SK-N-SH (cell line): ENCODE measurements around the gene DNAJC1. TPM values are rescaled to one million over a fixed set of nuclear protein-coding genes. Genes with fewer than 3 reads are reported as not detected.

Source experiments
- CTCF ChIA-PET: fragments of 300-600, 350-600 bp; formaldehyde crosslinking; extraction: SDS; loops from one replicate; lab custom pipeline; 2021; lab: Yijun Ruan, JAX
- POLR2A ChIA-PET: fragments of 350-600 bp; sonication (Branson Sonifier 250); formaldehyde crosslinking; extraction: SDS; loops from one replicate; lab custom pipeline; 2020; ENCODE audit warnings: antibody characterized with exemption, inconsistent platforms; lab: Yijun Ruan, JAX
- DNase-seq: peaks from one replicate; pipeline ENCODE4 v3.0.0; 2012
- H2AFZ ChIP-seq: fragments of 200-600 bp; sonication (generic); 2 replicates; pipeline ENCODE4 v1.8.1; 2016; ENCODE audit warnings: antibody characterized with exemption, mild to moderate bottlenecking, low read depth
- H3F3A ChIP-seq: fragments of 200-600 bp; sonication (generic); replicated peaks from 2 replicates; pipeline ENCODE3; 2016; ENCODE audit warnings: antibody characterized with exemption, mild to moderate bottlenecking; ENCODE audit not compliant: insufficient read depth
- H3K27ac ChIP-seq, 2 experiments: fragments of 200-500 bp in 1 of 2; fragments of 200-600 bp in 1 of 2; sonication (Bioruptor generic) in 1 of 2; sonication (generic), shearing (Covaris generic) in 1 of 2; 2 replicates each; pipeline versions ENCODE4 v1.5.1 to v1.6.1; 2014 to 2016; ENCODE audit warnings: low read depth in 2 of 2, inconsistent platforms in 1 of 2, low read length in 1 of 2, mild to moderate bottlenecking in 1 of 2, mixed read lengths in 1 of 2
- H3K27me3 ChIP-seq: fragments of 200-600 bp; sonication (generic), shearing (Covaris generic); 2 replicates; pipeline ENCODE4 v1.6.1; 2016; ENCODE audit warnings: mixed run types; ENCODE audit not compliant: insufficient read depth
- H3K36me3 ChIP-seq, 2 experiments: fragments of 200-500 bp in 1 of 2; fragments of 200-600 bp in 1 of 2; sonication (Bioruptor generic) in 1 of 2; sonication (generic) in 1 of 2; replicated peaks in 1 of 2; 2 replicates each; pipeline versions ENCODE3 to v1.5.1; 2014 to 2016; ENCODE audit warnings: low read length in 1 of 2, mild to moderate bottlenecking in 1 of 2; ENCODE audit not compliant: insufficient read depth in 2 of 2, control insufficient read depth in 1 of 2
- H3K4me1 ChIP-seq, 2 experiments: fragments of 200-500 bp in 1 of 2; fragments of 200-600 bp in 1 of 2; sonication (Bioruptor generic) in 1 of 2; sonication (generic), shearing (Covaris generic) in 1 of 2; 2 replicates each; pipeline versions ENCODE4 v1.5.1 to v1.6.1; 2014 to 2016; ENCODE audit warnings: low read depth in 1 of 2, low read length in 1 of 2, mixed run types in 1 of 2; ENCODE audit not compliant: insufficient read depth in 2 of 2, control insufficient read depth in 1 of 2
- H3K4me2 ChIP-seq: fragments of 200-600 bp; sonication (generic), shearing (Covaris generic); 2 replicates; pipeline ENCODE4 v1.6.1; 2017; ENCODE audit warnings: mixed run types
- H3K4me3 ChIP-seq, 2 experiments: fragments of 200-500 bp in 1 of 2; fragments of 200-600 bp in 1 of 2; sonication (Bioruptor generic) in 1 of 2; sonication (generic), shearing (Covaris generic) in 1 of 2; 2 replicates each; pipeline versions ENCODE4 v1.5.1 to v1.8.1; 2014 to 2016; ENCODE audit warnings: low read depth in 2 of 2, inconsistent platforms in 1 of 2, low read length in 1 of 2, mild to moderate bottlenecking in 1 of 2, mixed read lengths in 1 of 2, moderate library complexity in 1 of 2
- H3K79me2 ChIP-seq: fragments of 200-600 bp; sonication (generic); 2 replicates; pipeline ENCODE4 v1.8.1; 2017; ENCODE audit warnings: mild to moderate bottlenecking; ENCODE audit not compliant: insufficient read depth
- H3K9ac ChIP-seq: fragments of 200-600 bp; sonication (generic); 2 replicates; pipeline ENCODE4 v1.6.1; 2017; ENCODE audit warnings: mixed run types
- H3K9me2 ChIP-seq: fragments of 200-600 bp; sonication (generic); 2 replicates; pipeline ENCODE4 v1.6.1; 2017; ENCODE audit warnings: mixed run types
- H3K9me3 ChIP-seq: fragments of 200-600 bp; sonication (generic); 2 replicates; pipeline ENCODE4 v1.6.1; 2017; ENCODE audit warnings: mixed run types, mild to moderate bottlenecking, moderate library complexity
- H4K20me1 ChIP-seq: fragments of 200-600 bp; sonication (generic); 2 replicates; pipeline ENCODE4 v1.6.1; 2017; ENCODE audit warnings: mild to moderate bottlenecking, mixed run types; ENCODE audit not compliant: insufficient read depth
- CHD2 ChIP-seq: fragments of 150-350 bp; IDR thresholded peaks from 2 replicates; pipeline ENCODE4 v1.6.1; 2018; ENCODE audit warnings: low read length; ENCODE audit not compliant: partially characterized antibody
- CTCF ChIP-seq: fragments of 200-600 bp; sonication (generic); IDR thresholded peaks from 2 replicates; pipeline ENCODE4 v1.6.1; 2017; ENCODE audit warnings: antibody characterized with exemption, mild to moderate bottlenecking, moderate library complexity
- EZH2phosphoT487 ChIP-seq: fragments of 200-600 bp; sonication (generic); IDR thresholded peaks from 2 replicates; pipeline ENCODE4 v1.6.1; 2017; ENCODE audit warnings: low read depth, mixed run types, mild to moderate bottlenecking, antibody characterized with exemption, moderate library complexity, borderline replicate concordance
- FOXJ3 ChIP-seq: sonication (generic); formaldehyde crosslinking; IDR thresholded peaks from 2 replicates; pipeline ENCODE4 v1.5.1; 2020; ENCODE audit warnings: mild to moderate bottlenecking, missing genetic modification reagents
- GATA2 ChIP-seq: sonication (generic); formaldehyde crosslinking; IDR thresholded peaks from 2 replicates; pipeline ENCODE4 v1.5.0; 2020; ENCODE audit warnings: mild to moderate bottlenecking, missing genetic modification reagents
- JUND ChIP-seq: IDR thresholded peaks from 2 replicates; pipeline ENCODE4 v1.4.0; 2012
- MAX ChIP-seq: IDR thresholded peaks from 2 replicates; pipeline ENCODE4 v1.4.0; 2012; ENCODE audit warnings: low read depth
- MEF2A ChIP-seq: IDR thresholded peaks from 2 replicates; pipeline ENCODE4 v1.4.0; 2012; ENCODE audit warnings: low read depth, borderline replicate concordance
- MXI1 ChIP-seq: IDR thresholded peaks from 2 replicates; pipeline ENCODE4 v1.6.1; 2012; ENCODE audit warnings: mild to moderate bottlenecking, low read depth, low read length, improper control_type of control experiment
- NFIC ChIP-seq: IDR thresholded peaks from 2 replicates; pipeline ENCODE4 v1.4.0; 2012; ENCODE audit warnings: borderline replicate concordance
- NRF1 ChIP-seq: IDR thresholded peaks from 2 replicates; pipeline ENCODE4 v1.6.1; 2012; ENCODE audit warnings: low read depth, mild to moderate bottlenecking, low read length
- POLR2AphosphoS5 ChIP-seq: IDR thresholded peaks from 2 replicates; pipeline ENCODE4 v1.6.1; 2012; ENCODE audit warnings: low read depth, low read length
- SIN3A ChIP-seq: IDR thresholded peaks from 2 replicates; pipeline ENCODE4 v1.6.1; 2012; ENCODE audit warnings: low read depth, mild to moderate bottlenecking, low read length, moderate library complexity, borderline replicate concordance
- SMC3 ChIP-seq: IDR thresholded peaks from 2 replicates; pipeline ENCODE4 v1.6.1; 2012; ENCODE audit warnings: low read depth, low read length, improper control_type of control experiment
- TAF1 ChIP-seq: IDR thresholded peaks from 2 replicates; pipeline ENCODE4 v1.6.1; 2012; ENCODE audit warnings: low read depth, mild to moderate bottlenecking, low read length, moderate library complexity, borderline replicate concordance
- TCF12 ChIP-seq: IDR thresholded peaks from 2 replicates; pipeline ENCODE4 v1.4.0; 2012
- TEAD4 ChIP-seq: IDR thresholded peaks from 2 replicates; pipeline ENCODE4 v1.4.0; 2012; ENCODE audit warnings: mild to moderate bottlenecking, borderline replicate concordance; ENCODE audit not compliant: insufficient read depth
- USF1 ChIP-seq: IDR thresholded peaks from 2 replicates; pipeline ENCODE4 v1.4.0; 2012; ENCODE audit warnings: low read depth, borderline replicate concordance
- YY1 ChIP-seq: IDR thresholded peaks from 2 replicates; pipeline ENCODE4 v1.4.0; 2012; ENCODE audit warnings: low read depth, mild to moderate bottlenecking
- WGBS: methylation state at CpG from one replicate; pipeline ENCODE4 v1.1.6; 2017; ENCODE audit warnings: low lambda C conversion rate; 5-methylcytosine and 5-hydroxymethylcytosine counted together
- polyA plus RNA-seq, 3 experiments: library from polyadenylated mRNA; depleted of rRNA; stranded (reverse); fragments of >200 nt; gene quantifications; 2 replicates each; pipeline ENCODE4 v1.2.3, GENCODE V29; 2012

Gene DNAJC1
- polyA plus RNA-seq, 1 of the 3 experiments (the other 2 are of a cell fraction) = 9.3 TPM

GRCh38 chr10:22017283-22018020 is 13.9 kb upstream of the DNAJC1 start:
- H3K27me3 ChIP-seq = no peaks in the 10 kb centered on the region
- H3K9ac ChIP-seq = no peak overlapping the region
- no peak overlapping the region for H3K4me3 ChIP-seq
- TF ChIP-seq JUND (no peak), MAX (no peak), SMC3 (no peak), YY1 (no peak), SIN3A (no peak), USF1 (no peak), NFIC (no peak), TEAD4 (no peak)
- no peak overlapping the region for H3K27ac ChIP-seq
- no peaks in the 10 kb centered on the region for H3K9me3 ChIP-seq
- no peaks in the 10 kb centered on the region for H3K9me2 ChIP-seq
- no peaks in the 10 kb centered on the region for H4K20me1 ChIP-seq
- no peak overlapping the region for H3K4me2 ChIP-seq
- H3K4me1 ChIP-seq = peaks cover 0 to 5% of the 10 kb centered on the region in 2 experiments; a peak in 1 of 4 replicates
- DNase-seq = no peak
- ChIA-PET CTCF (interaction anchor here (0.6 kb wide), 1 partner anchor 135 kb away, joined by 3 read pairs; no protein-coding TSS in a partner anchor), POLR2A (no interaction called here)
- no peak overlapping the region for H2AFZ ChIP-seq
- H3F3A ChIP-seq = no peaks in the 10 kb centered on the region
- H3K79me2 ChIP-seq = no peaks in the 10 kb centered on the region
- WGBS = 54% methylated on average over 3 of the region's 3 CpGs
- H3K36me3 ChIP-seq = no peaks in the 10 kb centered on the region

GRCh38 chr10:22016046-22016705 is 12.6 kb upstream of the DNAJC1 start:
- no peak overlapping the region for H3K9ac ChIP-seq
- no peaks in the 10 kb centered on the region for H3K9me3 ChIP-seq
- no peak overlapping the region for H3K4me3 ChIP-seq
- no peak overlapping the region for H3K27ac ChIP-seq
- H3K9me2 ChIP-seq = no peaks in the 10 kb centered on the region
- no peaks in the 10 kb centered on the region for H3K27me3 ChIP-seq
- CTCF ChIA-PET = no interaction called here
- WGBS = 87% methylated on average over 5 of the region's 5 CpGs
- H2AFZ ChIP-seq = no peak overlapping the region
- POLR2A ChIA-PET = no interaction called here
- no peak for DNase-seq
- H3K36me3 ChIP-seq = no peaks in the 10 kb centered on the region
- H3K4me2 ChIP-seq = no peak overlapping the region
- no peaks in the 10 kb centered on the region for H4K20me1 ChIP-seq
- no peaks in the 10 kb centered on the region for H3K79me2 ChIP-seq
- no peaks in the 10 kb centered on the region for H3K4me1 ChIP-seq
- H3F3A ChIP-seq = no peaks in the 10 kb centered on the region
- no peak for TF ChIP-seq CHD2
- no peak for TF ChIP-seq POLR2AphosphoS5
- no peak for TF ChIP-seq TAF1
- TF ChIP-seq GATA2 = no peak
- TF ChIP-seq TCF12 = no peak
- TF ChIP-seq EZH2phosphoT487 = no peak
- no peak for TF ChIP-seq FOXJ3 (CRISPR knock-in tag)
- TF ChIP-seq MEF2A = no peak
- no peak for TF ChIP-seq NRF1
- no peak for TF ChIP-seq CTCF
- TF ChIP-seq MXI1 = no peak
- TF ChIP-seq, all 33 proteins: peak for 0
